K562 (cell line): ENCODE results near the gene PPP1R3C. TPM values are rescaled to one million over a fixed set of nuclear protein-coding genes. Genes with fewer than 3 reads are reported as not detected.

ENCODE experiments used
- ARHGAP35 ChIP-seq: fragments of 450-650 bp; IDR thresholded peaks from 2 replicates; pipeline ENCODE4 v1.6.1; 2018; ENCODE audit not compliant: partially characterized antibody
- LEF1 ChIP-seq: fragments of 450-650 bp; IDR thresholded peaks from 2 replicates; pipeline ENCODE4 v1.6.1; 2016; ENCODE audit warnings: mild to moderate bottlenecking
- NCOA4 ChIP-seq: fragments of 450-650 bp; IDR thresholded peaks from 2 replicates; pipeline ENCODE4 v1.6.1; 2018; ENCODE audit warnings: mild to moderate bottlenecking; ENCODE audit not compliant: partially characterized antibody
- NR1H2 ChIP-seq: sonication (generic); formaldehyde crosslinking; IDR thresholded peaks from 2 replicates; pipeline ENCODE4 v1.4.0; 2020; ENCODE audit warnings: mild to moderate bottlenecking, missing genetic modification reagents
- SRSF9 ChIP-seq: fragments of 200-400 bp; formaldehyde crosslinking; IDR thresholded peaks from 2 replicates; pipeline ENCODE4 v1.6.1; 2017; ENCODE audit warnings: low read depth, low read length, borderline replicate concordance
- ZNF140 ChIP-seq: fragments of 250-450 bp; sonication (Bioruptor Pico); IDR thresholded peaks from 2 replicates; pipeline ENCODE4 v1.8.0; 2021; ENCODE audit warnings: moderate library complexity, mild to moderate bottlenecking, inconsistent platforms
- ZNF57 ChIP-seq: fragments of 450-650 bp; formaldehyde crosslinking; IDR thresholded peaks from 2 replicates; pipeline ENCODE4 v1.4.0; 2020; ENCODE audit warnings: mild to moderate bottlenecking, moderate library complexity
- polyA plus RNA-seq, 8 experiments: library from polyadenylated mRNA; depleted of rRNA in 4 of 8; stranded (reverse) in 5 of 8; unstranded in 3 of 8; fragments of >200 nt; fragmentation: Nextera tagmentation in 2 of 8; fragmentation: Illumina TruSeq in 1 of 8; extraction: Ambion mirVana in 2 of 8; extraction: Trizol in 1 of 8; gene quantifications; 2 replicates each; pipeline versions ENCODE4 v1.2.1 to v1.2.3, GENCODE V29; 2011 to 2014; ENCODE audit warnings: inconsistent platforms in 1 of 8, missing spikeins in 1 of 8
- total RNA-seq, 7 experiments: library from RNA; depleted of rRNA in 6 of 7; stranded (reverse); fragments of >200 nt in 6 of 7; fragmentation: Illumina TruSeq in 2 of 7; extraction: Trizol in 2 of 7; gene quantifications; 2 replicates each; pipeline versions ENCODE4 v1.2.1 to v1.2.3, GENCODE V29; 2011 to 2021; ENCODE audit warnings: low replicate concordance in 1 of 7
- TF ChIP-seq, protein P1 (sequence below): fragments of 200-600 bp; sonication (generic); IDR thresholded peaks from one replicate; pipeline ENCODE4 v1.6.1; 2012; ENCODE audit warnings: mild to moderate bottlenecking, low read depth, low read length, inconsistent platforms
- TF ChIP-seq, protein P2 (sequence below): fragments of 450-650 bp; formaldehyde crosslinking; IDR thresholded peaks from 2 replicates; pipeline ENCODE4 v1.4.0; 2020; ENCODE audit warnings: mild to moderate bottlenecking
- TF ChIP-seq, protein P3 (sequence below), 2 experiments: fragments of 450-650 bp in 1 of 2; sonication (generic) in 1 of 2; formaldehyde crosslinking in 1 of 2; IDR thresholded peaks in 1 of 2; conservative IDR thresholded peaks in 1 of 2; 2 replicates each; pipeline versions ENCODE4 v1.6.1 to v1.8.1; 2016 to 2023; ENCODE audit warnings: mild to moderate bottlenecking in 2 of 2, moderate library complexity in 2 of 2, inconsistent platforms in 1 of 2, missing genetic modification reagents in 1 of 2
- TF ChIP-seq, protein P4 (sequence below): fragments of 450-650 bp; IDR thresholded peaks from 2 replicates; pipeline ENCODE4 v1.7.0; 2016; ENCODE audit warnings: borderline replicate concordance

PPP1R3C gene
- total and polyA plus RNA-seq, 9 of the 15 experiments (the other 6 are each of a cell fraction or from before 2014, with no cell fraction given): 0.06 to 0.24 (median 0.12) TPM; not detected in 3

DNA sequence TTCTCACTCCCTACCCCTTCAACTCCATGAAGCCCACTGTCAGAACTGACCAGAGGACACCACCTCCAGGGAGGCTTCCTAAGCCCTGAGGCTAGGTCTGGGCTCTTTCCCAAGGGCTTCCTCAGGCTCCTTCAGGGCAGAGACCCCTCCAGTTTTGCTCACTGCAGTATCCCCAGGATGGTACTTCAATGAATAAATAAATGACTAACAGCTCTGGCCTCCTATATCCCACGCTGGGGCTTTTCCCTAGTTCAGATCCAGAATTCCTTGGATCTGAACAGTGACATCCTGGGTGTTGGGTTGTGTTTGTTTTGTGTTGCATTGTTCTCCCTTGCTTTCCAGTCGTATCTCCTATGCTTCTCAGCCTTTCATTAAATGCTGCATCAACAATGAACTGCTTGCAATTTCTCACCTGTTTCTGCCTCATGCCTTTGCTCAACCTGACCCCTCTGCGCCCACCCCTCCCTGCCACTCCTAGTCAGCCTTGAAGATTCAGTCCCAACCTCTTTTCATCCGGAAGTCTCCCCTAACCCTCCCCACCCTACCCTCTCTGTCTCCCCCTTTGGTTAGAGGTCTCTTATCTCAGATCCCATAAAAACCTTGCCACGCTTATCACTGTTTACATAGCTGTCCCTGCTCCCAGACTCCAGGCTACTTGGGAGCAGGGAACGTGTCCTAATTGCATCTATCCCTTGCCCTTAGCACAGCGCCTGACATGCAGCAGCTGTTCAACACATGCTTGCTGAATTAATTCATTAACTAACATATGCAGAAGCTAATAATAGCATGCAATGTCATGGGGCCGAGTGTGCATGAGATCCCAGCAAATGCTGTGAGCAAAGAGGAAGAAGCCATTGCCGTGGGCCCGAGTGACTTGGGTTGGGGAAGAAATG lies 41.7 kb downstream of the PPP1R3C start (continued):
- TF ChIP-seq, protein P1, sequence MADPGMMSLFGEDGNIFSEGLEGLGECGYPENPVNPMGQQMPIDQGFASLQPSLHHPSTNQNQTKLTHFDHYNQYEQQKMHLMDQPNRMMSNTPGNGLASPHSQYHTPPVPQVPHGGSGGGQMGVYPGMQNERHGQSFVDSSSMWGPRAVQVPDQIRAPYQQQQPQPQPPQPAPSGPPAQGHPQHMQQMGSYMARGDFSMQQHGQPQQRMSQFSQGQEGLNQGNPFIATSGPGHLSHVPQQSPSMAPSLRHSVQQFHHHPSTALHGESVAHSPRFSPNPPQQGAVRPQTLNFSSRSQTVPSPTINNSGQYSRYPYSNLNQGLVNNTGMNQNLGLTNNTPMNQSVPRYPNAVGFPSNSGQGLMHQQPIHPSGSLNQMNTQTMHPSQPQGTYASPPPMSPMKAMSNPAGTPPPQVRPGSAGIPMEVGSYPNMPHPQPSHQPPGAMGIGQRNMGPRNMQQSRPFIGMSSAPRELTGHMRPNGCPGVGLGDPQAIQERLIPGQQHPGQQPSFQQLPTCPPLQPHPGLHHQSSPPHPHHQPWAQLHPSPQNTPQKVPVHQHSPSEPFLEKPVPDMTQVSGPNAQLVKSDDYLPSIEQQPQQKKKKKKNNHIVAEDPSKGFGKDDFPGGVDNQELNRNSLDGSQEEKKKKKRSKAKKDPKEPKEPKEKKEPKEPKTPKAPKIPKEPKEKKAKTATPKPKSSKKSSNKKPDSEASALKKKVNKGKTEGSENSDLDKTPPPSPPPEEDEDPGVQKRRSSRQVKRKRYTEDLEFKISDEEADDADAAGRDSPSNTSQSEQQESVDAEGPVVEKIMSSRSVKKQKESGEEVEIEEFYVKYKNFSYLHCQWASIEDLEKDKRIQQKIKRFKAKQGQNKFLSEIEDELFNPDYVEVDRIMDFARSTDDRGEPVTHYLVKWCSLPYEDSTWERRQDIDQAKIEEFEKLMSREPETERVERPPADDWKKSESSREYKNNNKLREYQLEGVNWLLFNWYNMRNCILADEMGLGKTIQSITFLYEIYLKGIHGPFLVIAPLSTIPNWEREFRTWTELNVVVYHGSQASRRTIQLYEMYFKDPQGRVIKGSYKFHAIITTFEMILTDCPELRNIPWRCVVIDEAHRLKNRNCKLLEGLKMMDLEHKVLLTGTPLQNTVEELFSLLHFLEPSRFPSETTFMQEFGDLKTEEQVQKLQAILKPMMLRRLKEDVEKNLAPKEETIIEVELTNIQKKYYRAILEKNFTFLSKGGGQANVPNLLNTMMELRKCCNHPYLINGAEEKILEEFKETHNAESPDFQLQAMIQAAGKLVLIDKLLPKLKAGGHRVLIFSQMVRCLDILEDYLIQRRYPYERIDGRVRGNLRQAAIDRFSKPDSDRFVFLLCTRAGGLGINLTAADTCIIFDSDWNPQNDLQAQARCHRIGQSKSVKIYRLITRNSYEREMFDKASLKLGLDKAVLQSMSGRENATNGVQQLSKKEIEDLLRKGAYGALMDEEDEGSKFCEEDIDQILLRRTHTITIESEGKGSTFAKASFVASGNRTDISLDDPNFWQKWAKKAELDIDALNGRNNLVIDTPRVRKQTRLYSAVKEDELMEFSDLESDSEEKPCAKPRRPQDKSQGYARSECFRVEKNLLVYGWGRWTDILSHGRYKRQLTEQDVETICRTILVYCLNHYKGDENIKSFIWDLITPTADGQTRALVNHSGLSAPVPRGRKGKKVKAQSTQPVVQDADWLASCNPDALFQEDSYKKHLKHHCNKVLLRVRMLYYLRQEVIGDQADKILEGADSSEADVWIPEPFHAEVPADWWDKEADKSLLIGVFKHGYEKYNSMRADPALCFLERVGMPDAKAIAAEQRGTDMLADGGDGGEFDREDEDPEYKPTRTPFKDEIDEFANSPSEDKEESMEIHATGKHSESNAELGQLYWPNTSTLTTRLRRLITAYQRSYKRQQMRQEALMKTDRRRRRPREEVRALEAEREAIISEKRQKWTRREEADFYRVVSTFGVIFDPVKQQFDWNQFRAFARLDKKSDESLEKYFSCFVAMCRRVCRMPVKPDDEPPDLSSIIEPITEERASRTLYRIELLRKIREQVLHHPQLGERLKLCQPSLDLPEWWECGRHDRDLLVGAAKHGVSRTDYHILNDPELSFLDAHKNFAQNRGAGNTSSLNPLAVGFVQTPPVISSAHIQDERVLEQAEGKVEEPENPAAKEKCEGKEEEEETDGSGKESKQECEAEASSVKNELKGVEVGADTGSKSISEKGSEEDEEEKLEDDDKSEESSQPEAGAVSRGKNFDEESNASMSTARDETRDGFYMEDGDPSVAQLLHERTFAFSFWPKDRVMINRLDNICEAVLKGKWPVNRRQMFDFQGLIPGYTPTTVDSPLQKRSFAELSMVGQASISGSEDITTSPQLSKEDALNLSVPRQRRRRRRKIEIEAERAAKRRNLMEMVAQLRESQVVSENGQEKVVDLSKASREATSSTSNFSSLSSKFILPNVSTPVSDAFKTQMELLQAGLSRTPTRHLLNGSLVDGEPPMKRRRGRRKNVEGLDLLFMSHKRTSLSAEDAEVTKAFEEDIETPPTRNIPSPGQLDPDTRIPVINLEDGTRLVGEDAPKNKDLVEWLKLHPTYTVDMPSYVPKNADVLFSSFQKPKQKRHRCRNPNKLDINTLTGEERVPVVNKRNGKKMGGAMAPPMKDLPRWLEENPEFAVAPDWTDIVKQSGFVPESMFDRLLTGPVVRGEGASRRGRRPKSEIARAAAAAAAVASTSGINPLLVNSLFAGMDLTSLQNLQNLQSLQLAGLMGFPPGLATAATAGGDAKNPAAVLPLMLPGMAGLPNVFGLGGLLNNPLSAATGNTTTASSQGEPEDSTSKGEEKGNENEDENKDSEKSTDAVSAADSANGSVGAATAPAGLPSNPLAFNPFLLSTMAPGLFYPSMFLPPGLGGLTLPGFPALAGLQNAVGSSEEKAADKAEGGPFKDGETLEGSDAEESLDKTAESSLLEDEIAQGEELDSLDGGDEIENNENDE: no peak
- TF ChIP-seq, protein P2, sequence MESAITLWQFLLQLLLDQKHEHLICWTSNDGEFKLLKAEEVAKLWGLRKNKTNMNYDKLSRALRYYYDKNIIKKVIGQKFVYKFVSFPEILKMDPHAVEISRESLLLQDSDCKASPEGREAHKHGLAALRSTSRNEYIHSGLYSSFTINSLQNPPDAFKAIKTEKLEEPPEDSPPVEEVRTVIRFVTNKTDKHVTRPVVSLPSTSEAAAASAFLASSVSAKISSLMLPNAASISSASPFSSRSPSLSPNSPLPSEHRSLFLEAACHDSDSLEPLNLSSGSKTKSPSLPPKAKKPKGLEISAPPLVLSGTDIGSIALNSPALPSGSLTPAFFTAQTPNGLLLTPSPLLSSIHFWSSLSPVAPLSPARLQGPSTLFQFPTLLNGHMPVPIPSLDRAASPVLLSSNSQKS (CRISPR knock-in tag): no peak
- TF ChIP-seq NCOA4 (no peak), ARHGAP35 (no peak), SRSF9 (no peak), ZNF140 (no peak), ZNF57 (CRISPR knock-in tag) (no peak), NR1H2 (CRISPR knock-in tag) (no peak), LEF1 (peak; percentile 71; the same call in 1 of the 2 replicates)
- TF ChIP-seq, protein P3, sequence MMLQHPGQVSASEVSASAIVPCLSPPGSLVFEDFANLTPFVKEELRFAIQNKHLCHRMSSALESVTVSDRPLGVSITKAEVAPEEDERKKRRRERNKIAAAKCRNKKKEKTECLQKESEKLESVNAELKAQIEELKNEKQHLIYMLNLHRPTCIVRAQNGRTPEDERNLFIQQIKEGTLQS (IDR thresholded peaks at IDR 0.05): no peak; the same call in 1 of the 2 replicates
- TF ChIP-seq, protein P3 (CRISPR knock-in tag; conservative IDR thresholded peaks at IDR 0.05): no peak
- TF ChIP-seq, protein P4, sequence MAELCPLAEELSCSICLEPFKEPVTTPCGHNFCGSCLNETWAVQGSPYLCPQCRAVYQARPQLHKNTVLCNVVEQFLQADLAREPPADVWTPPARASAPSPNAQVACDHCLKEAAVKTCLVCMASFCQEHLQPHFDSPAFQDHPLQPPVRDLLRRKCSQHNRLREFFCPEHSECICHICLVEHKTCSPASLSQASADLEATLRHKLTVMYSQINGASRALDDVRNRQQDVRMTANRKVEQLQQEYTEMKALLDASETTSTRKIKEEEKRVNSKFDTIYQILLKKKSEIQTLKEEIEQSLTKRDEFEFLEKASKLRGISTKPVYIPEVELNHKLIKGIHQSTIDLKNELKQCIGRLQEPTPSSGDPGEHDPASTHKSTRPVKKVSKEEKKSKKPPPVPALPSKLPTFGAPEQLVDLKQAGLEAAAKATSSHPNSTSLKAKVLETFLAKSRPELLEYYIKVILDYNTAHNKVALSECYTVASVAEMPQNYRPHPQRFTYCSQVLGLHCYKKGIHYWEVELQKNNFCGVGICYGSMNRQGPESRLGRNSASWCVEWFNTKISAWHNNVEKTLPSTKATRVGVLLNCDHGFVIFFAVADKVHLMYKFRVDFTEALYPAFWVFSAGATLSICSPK: no peak
